H1 (cell line): ENCODE measurements around the gene HEATR1. TPM values are rescaled to one million over a fixed set of nuclear protein-coding genes. Genes with fewer than 3 reads are reported as not detected.

Source experiments
- CTCF ChIA-PET: fragments of 300-600 bp; sonication (Branson Sonifier 250); formaldehyde crosslinking; loops from one replicate; lab custom pipeline; 2021; ENCODE audit not compliant: partially characterized antibody; lab: Charles Lee
- POLR2A ChIA-PET: fragments of 300-600 bp; sonication (Branson Sonifier 250); formaldehyde crosslinking; loops from one replicate; lab custom pipeline; 2021; ENCODE audit warnings: inconsistent platforms; ENCODE audit not compliant: partially characterized antibody; lab: Charles Lee
- DNase-seq, 2 experiments: peaks; one replicate each; pipeline versions ENCODE4 v3.0.0 to v3.0.0-alpha.2; 2010 to 2022; ENCODE audit warnings: low spot score in 2 of 2, low read depth in 1 of 2, mixed read lengths in 1 of 2
- FAIRE-seq: peaks from 2 replicates; lab custom pipeline; 2011; peaks lifted over from hg19 to GRCh38; lab: Jason Lieb, UNC
- H2AFZ ChIP-seq: 2 replicates; pipeline ENCODE4 v1.8.1; 2012; ENCODE audit warnings: low read length, inconsistent platforms
- H2AK5ac ChIP-seq: 2 replicates; pipeline ENCODE4 v1.6.1; 2013; ENCODE audit warnings: low read depth, low read length
- H2BK120ac ChIP-seq: replicated peaks from 2 replicates; pipeline ENCODE3; 2013; ENCODE audit warnings: low read depth, low read length, inconsistent platforms
- H2BK12ac ChIP-seq: 2 replicates; pipeline ENCODE4 v1.6.1; 2013; ENCODE audit warnings: low read depth, low read length
- H2BK15ac ChIP-seq: 2 replicates; pipeline ENCODE4 v1.6.1; 2013; ENCODE audit warnings: low read length
- H2BK20ac ChIP-seq: 2 replicates; pipeline ENCODE4 v1.6.1; 2013; ENCODE audit warnings: low read length
- H2BK5ac ChIP-seq: 2 replicates; pipeline ENCODE4 v1.6.1; 2013; ENCODE audit warnings: low read depth, low read length
- H3K14ac ChIP-seq: 2 replicates; pipeline ENCODE4 v1.6.1; 2013; ENCODE audit warnings: inconsistent platforms; ENCODE audit not compliant: insufficient read length
- H3K18ac ChIP-seq: 2 replicates; pipeline ENCODE4 v1.6.1; 2013; ENCODE audit warnings: low read length; ENCODE audit errors: extremely low read depth
- H3K23ac ChIP-seq: 2 replicates; pipeline ENCODE4 v1.6.1; 2013; ENCODE audit warnings: inconsistent platforms; ENCODE audit not compliant: insufficient read length
- H3K23me2 ChIP-seq: 2 replicates; pipeline ENCODE4 v1.6.1; 2013; ENCODE audit warnings: low read depth, low read length
- H3K27ac ChIP-seq: 2 replicates; pipeline ENCODE4 v1.6.1; 2011; ENCODE audit warnings: low read depth, low read length, inconsistent platforms
- H3K27me3 ChIP-seq, 4 experiments: replicated peaks in 1 of 4; 1 replicate in 1 of 4; 2 replicates in 3 of 4; pipeline versions ENCODE4 v1.6.1 to v1.8.1; 2011 to 2013; ENCODE audit warnings: low read length in 3 of 4, mild to moderate bottlenecking in 3 of 4, inconsistent platforms in 2 of 4, mixed read lengths in 2 of 4, moderate library complexity in 1 of 4; ENCODE audit not compliant: control insufficient read depth in 3 of 4, insufficient read depth in 3 of 4; ENCODE audit errors: extremely low read depth in 1 of 4
- H3K36me3 ChIP-seq, 4 experiments: 2 replicates each; pipeline versions ENCODE4 v1.6.1 to v1.8.1; 2011 to 2013; ENCODE audit warnings: mild to moderate bottlenecking in 4 of 4, low read length in 3 of 4, moderate library complexity in 2 of 4, control low read depth in 1 of 4, inconsistent platforms in 1 of 4; ENCODE audit not compliant: insufficient read depth in 4 of 4, control insufficient read depth in 2 of 4
- H3K4ac ChIP-seq: replicated peaks from 2 replicates; pipeline ENCODE3; 2013; ENCODE audit warnings: low read length, low read depth, mixed read lengths, inconsistent platforms; ENCODE audit not compliant: insufficient read length
- H3K4me1 ChIP-seq, 4 experiments: replicated peaks in 1 of 4; 1 replicate in 1 of 4; 2 replicates in 3 of 4; pipeline versions ENCODE4 v1.6.1 to v1.8.1; 2011 to 2013; ENCODE audit warnings: low read length in 3 of 4, inconsistent platforms in 2 of 4, mixed read lengths in 1 of 4; ENCODE audit not compliant: insufficient read depth in 4 of 4, control insufficient read depth in 3 of 4
- H3K4me2 ChIP-seq, 2 experiments: 2 replicates each; pipeline versions ENCODE4 v1.6.1 to v1.8.1; 2011 to 2013; ENCODE audit warnings: low read depth in 2 of 2, low read length in 2 of 2, control low read depth in 1 of 2, inconsistent platforms in 1 of 2, mild to moderate bottlenecking in 1 of 2; ENCODE audit not compliant: insufficient read depth in 1 of 2
- H3K4me3 ChIP-seq, 4 experiments: fragments of 200-600, 300-600 bp in 1 of 4; sonication (generic), shearing (Covaris generic), sonication (Bioruptor Twin) in 1 of 4; 2 replicates each; pipeline versions ENCODE4 v1.5.1 to v1.8.1; 2011 to 2016; ENCODE audit warnings: low read length in 4 of 4, low read depth in 3 of 4, control low read depth in 2 of 4, inconsistent platforms in 2 of 4, mild to moderate bottlenecking in 2 of 4, mixed read lengths in 1 of 4, moderate library complexity in 1 of 4; ENCODE audit not compliant: insufficient read depth in 2 of 4; ENCODE audit errors: extremely low read depth in 1 of 4
- H3K56ac ChIP-seq: replicated peaks from 2 replicates; pipeline ENCODE3; 2013; ENCODE audit warnings: low read depth, mild to moderate bottlenecking, mixed read lengths, low read length, inconsistent platforms; ENCODE audit not compliant: insufficient read length
- H3K79me1 ChIP-seq: 2 replicates; pipeline ENCODE4 v1.6.1; 2013; ENCODE audit warnings: low read depth, low read length, control low read depth
- H3K79me2 ChIP-seq, 2 experiments: 2 replicates each; pipeline versions ENCODE4 v1.6.1 to v1.8.1; 2012 to 2013; ENCODE audit warnings: low read length in 2 of 2, mild to moderate bottlenecking in 2 of 2, inconsistent platforms in 1 of 2; ENCODE audit not compliant: insufficient read depth in 2 of 2, control insufficient read depth in 1 of 2
- H3K9ac ChIP-seq, 4 experiments: replicated peaks in 1 of 4; 1 replicate in 1 of 4; 2 replicates in 3 of 4; pipeline versions ENCODE4 v1.6.1 to v1.8.1; 2011 to 2013; ENCODE audit warnings: low read depth in 3 of 4, low read length in 3 of 4, control low read depth in 2 of 4, mild to moderate bottlenecking in 2 of 4, moderate library complexity in 2 of 4, inconsistent platforms in 1 of 4; ENCODE audit errors: extremely low read depth in 1 of 4
- H3K9me3 ChIP-seq, 2 experiments: 2 replicates each; pipeline versions ENCODE4 v1.6.1 to v1.8.1; 2012 to 2013; ENCODE audit warnings: mild to moderate bottlenecking in 2 of 2, moderate library complexity in 2 of 2, control low read depth in 1 of 2, inconsistent platforms in 1 of 2, low read depth in 1 of 2, low read length in 1 of 2, mixed read lengths in 1 of 2; ENCODE audit not compliant: insufficient read depth in 2 of 2
- H4K20me1 ChIP-seq, 2 experiments: replicated peaks in 1 of 2; 2 replicates each; pipeline versions ENCODE3 to v1.8.1; 2011 to 2013; ENCODE audit warnings: inconsistent platforms in 2 of 2, low read length in 2 of 2, mild to moderate bottlenecking in 1 of 2; ENCODE audit not compliant: insufficient read depth in 2 of 2, control insufficient read depth in 1 of 2
- H4K5ac ChIP-seq: 2 replicates; pipeline ENCODE4 v1.6.1; 2013; ENCODE audit warnings: low read length, low read depth, mixed read lengths, inconsistent platforms; ENCODE audit not compliant: insufficient read length
- H4K8ac ChIP-seq: 2 replicates; pipeline ENCODE4 v1.8.0; 2013; ENCODE audit warnings: mild to moderate bottlenecking, moderate library complexity, low read length, inconsistent platforms; ENCODE audit not compliant: insufficient read depth; ENCODE audit errors: extremely low read depth
- H4K91ac ChIP-seq: replicated peaks from 2 replicates; pipeline ENCODE3; 2013; ENCODE audit warnings: low read length, mixed read lengths, inconsistent platforms; ENCODE audit not compliant: insufficient read length
- CHD1 ChIP-seq: IDR thresholded peaks from 2 replicates; pipeline ENCODE4 v1.6.1; 2012; ENCODE audit warnings: low read depth, low read length, improper control_type of control experiment
- EZH2 ChIP-seq: fragments of 200-600 bp; sonication (generic); IDR thresholded peaks from 2 replicates; pipeline ENCODE4 v1.7.1; 2012; ENCODE audit warnings: low read depth, mild to moderate bottlenecking, moderate library complexity, low read length, inconsistent platforms; ENCODE audit not compliant: severe bottlenecking
- KDM4A ChIP-seq: IDR thresholded peaks from one replicate; pipeline ENCODE4 v1.7.1; 2012; ENCODE audit warnings: low read depth, mild to moderate bottlenecking, moderate library complexity, low read length, inconsistent platforms; ENCODE audit not compliant: severe bottlenecking
- POLR2A ChIP-seq, 2 experiments: IDR thresholded peaks; 1 replicate in 1 of 2; 2 replicates in 1 of 2; pipeline ENCODE4 v1.6.1; 2011; ENCODE audit warnings: low read depth in 2 of 2, low read length in 2 of 2, mild to moderate bottlenecking in 2 of 2; ENCODE audit errors: control extremely low read depth in 1 of 2
- WGBS, 2 experiments: shearing (Covaris generic) in 1 of 2; methylation state at CpG; one replicate each; pipeline versions ENCODE4 v1.1.6 to v1.1.7; 2013 to 2015; ENCODE audit warnings: low lambda C conversion rate in 2 of 2, mixed read lengths in 2 of 2, inconsistent platforms in 1 of 2, low coverage in 1 of 2, missing lambda C conversion rate in 1 of 2; ENCODE audit not compliant: insufficient replicate concordance in 2 of 2, insufficient coverage in 1 of 2, insufficient read length in 1 of 2; ENCODE audit errors: extremely low coverage in 1 of 2, missing lambda C conversion rate in 1 of 2; 5-methylcytosine and 5-hydroxymethylcytosine counted together
- polyA plus RNA-seq, 7 experiments: library from polyadenylated mRNA; depleted of rRNA in 3 of 7; stranded (reverse) in 5 of 7; unstranded in 2 of 7; fragments of >200 nt in 5 of 7; fragments of 200-250 nt in 2 of 7; gene quantifications; 1 replicate in 5 of 7; 2 replicates in 1 of 7; 4 replicates in 1 of 7; pipeline versions ENCODE4 v1.2.1 to v1.2.3, GENCODE V29; 2011 to 2013; ENCODE audit warnings: missing spikeins in 2 of 7, mixed read lengths in 2 of 7
- total RNA-seq: library from RNA; stranded (reverse); fragmentation: NEBNext Ultra II Directional; extraction: Animal tissue kit (Norgen Biotek cat#: 25700); gene quantifications from 2 replicates; pipeline ENCODE4 v1.2.1, GENCODE V29; 2021

The HEATR1 gene
- total and polyA plus RNA-seq, 2 of the 8 experiments (the other 6 are each of a cell fraction or from before 2014, with no cell fraction given), result 13.0 to 95.8 TPM

GRCh38 chr1:236516929-236517704 lies 87.2 kb downstream of the HEATR1 start:
- H4K8ac ChIP-seq, result no peak overlapping the region
- H4K5ac ChIP-seq, result no peak overlapping the region
- no peak overlapping the region for H3K4ac ChIP-seq
- H3K79me1 ChIP-seq, result no peaks in the 10 kb centered on the region
- H3K4me3 ChIP-seq, result no peak overlapping the region
- no peaks in the 10 kb centered on the region; the same call in 1 of the 2 replicates for H3K23me2 ChIP-seq
- no peak overlapping the region for H3K14ac ChIP-seq
- H4K91ac ChIP-seq, result no peak overlapping the region
- no peaks in the 10 kb centered on the region for H3K9me3 ChIP-seq
- 70% methylated on average over 8 of the region's 8 CpGs; no CpG with 5 or more reads in 1 of the 2 experiments for WGBS, 2 experiments
- no peak overlapping the region; a peak in 1 of 4 replicates for H3K4me2 ChIP-seq
- no peak overlapping the region; a peak in 1 of 7 replicates for H3K9ac ChIP-seq
- H2BK5ac ChIP-seq, result no peak overlapping the region
- TF ChIP-seq POLR2A (IDR thresholded peaks at IDR 0.05; ENCODE audit: control extremely low read depth in 1 of 2, low read depth in 2 of 2, low read length in 2 of 2) (no peak), EZH2 (no peak), CHD1 (no peak), KDM4A (no peak)
- TF ChIP-seq, all 59 proteins: peak for 0
- Histone ChIP-seq H2BK120ac (no peak overlapping the region), H2BK12ac (no peak overlapping the region), H3K56ac (no peak overlapping the region), H3K79me2 (no peaks in the 10 kb centered on the region), H3K4me1 (peaks cover 0 to 3% (median 1%) of the 10 kb centered on the region in 4 experiments; a peak in 2 of 7 replicates), H2BK20ac (no peak overlapping the region), H3K36me3 (no peaks in the 10 kb centered on the region), H3K23ac (no peak overlapping the region), H3K27ac (no peak overlapping the region), H2AFZ (peak overlapping the region; percentile 34; the same call in 1 of the 2 replicates), H4K20me1 (no peaks in the 10 kb centered on the region), H3K18ac (no peak overlapping the region), H2BK15ac (no peak overlapping the region), H2AK5ac (no peak overlapping the region), H3K27me3 (no peaks in the 10 kb centered on the region)
- POLR2A ChIA-PET, result no interaction called here
- CTCF ChIA-PET, result interaction anchor here (0.9 to 2.3 kb wide), 5 partner anchors 9 to 413 kb away, joined by 3 to 7 read pairs (median 4); no protein-coding TSS in a partner anchor
- no peak for DNase-seq
- no peak for FAIRE-seq
